DND-41 (cell line): ENCODE data around the gene FBXO9.

ENCODE experiments used
- ATAC-seq: fragments of 200-7000 bp; cut with Tn5 transposase; 3 replicates; pipeline ENCODE4 v1.9.1; 2021; ENCODE audit warnings: low read depth; ENCODE audit not compliant: insufficient read depth
- DNase-seq: peaks from one replicate; pipeline ENCODE4 v3.0.0-alpha.2; 2020
- H2AFZ ChIP-seq: 2 replicates; pipeline ENCODE4 v1.6.0; 2012; ENCODE audit warnings: low read depth, low read length
- H3K27ac ChIP-seq: 2 replicates; pipeline ENCODE4 v1.5.1; 2012; ENCODE audit warnings: low read length, inconsistent platforms
- H3K27me3 ChIP-seq: fragments of 200-600 bp; sonication (generic); 2 replicates; pipeline ENCODE4 v1.6.0; 2012; ENCODE audit warnings: low read length, mild to moderate bottlenecking, inconsistent platforms; ENCODE audit not compliant: insufficient read depth, poor library complexity
- H3K36me3 ChIP-seq: 2 replicates; pipeline ENCODE4 v1.5.1; 2012; ENCODE audit warnings: low read length, inconsistent platforms; ENCODE audit not compliant: insufficient read depth
- H3K4me1 ChIP-seq: 2 replicates; pipeline ENCODE4 v1.5.1; 2012; ENCODE audit warnings: mild to moderate bottlenecking, low read length; ENCODE audit not compliant: insufficient read depth
- H3K4me2 ChIP-seq: 2 replicates; pipeline ENCODE4 v1.6.0; 2012; ENCODE audit warnings: mild to moderate bottlenecking, moderate library complexity, low read length, inconsistent platforms; ENCODE audit not compliant: insufficient read depth
- H3K4me3 ChIP-seq, 2 experiments: fragments of 200-600 bp in 1 of 2; shearing (Covaris generic) in 1 of 2; 2 replicates each; pipeline ENCODE4 v1.5.1; 2012 to 2016; ENCODE audit warnings: inconsistent platforms in 2 of 2, low read length in 2 of 2, mild to moderate bottlenecking in 2 of 2, low read depth in 1 of 2, moderate library complexity in 1 of 2
- H3K79me2 ChIP-seq: 2 replicates; pipeline ENCODE4 v1.6.0; 2012; ENCODE audit warnings: low read length, inconsistent platforms; ENCODE audit not compliant: insufficient read depth
- H3K9ac ChIP-seq: 2 replicates; pipeline ENCODE4 v1.6.0; 2012; ENCODE audit warnings: low read depth, mild to moderate bottlenecking, inconsistent platforms, low read length, moderate library complexity
- H3K9me3 ChIP-seq: 2 replicates; pipeline ENCODE4 v1.5.1; 2012; ENCODE audit warnings: low read length, moderate library complexity, mild to moderate bottlenecking, inconsistent platforms; ENCODE audit not compliant: insufficient read depth, severe bottlenecking
- H4K20me1 ChIP-seq: 2 replicates; pipeline ENCODE4 v1.6.0; 2012; ENCODE audit warnings: low read length; ENCODE audit not compliant: insufficient read depth
- CTCF ChIP-seq: IDR thresholded peaks from 2 replicates; pipeline ENCODE4 v1.5.1; 2012; ENCODE audit warnings: borderline replicate concordance, low read length, moderate library complexity, mild to moderate bottlenecking; ENCODE audit not compliant: poor library complexity, severe bottlenecking; ENCODE audit errors: extremely low read depth
- EZH2 ChIP-seq: IDR thresholded peaks from 3 replicates; pipeline ENCODE4 v1.6.1; 2012; ENCODE audit warnings: borderline replicate concordance, low read depth, mild to moderate bottlenecking, moderate library complexity, low read length, inconsistent platforms; ENCODE audit not compliant: severe bottlenecking

FBXO9 gene

DNA sequence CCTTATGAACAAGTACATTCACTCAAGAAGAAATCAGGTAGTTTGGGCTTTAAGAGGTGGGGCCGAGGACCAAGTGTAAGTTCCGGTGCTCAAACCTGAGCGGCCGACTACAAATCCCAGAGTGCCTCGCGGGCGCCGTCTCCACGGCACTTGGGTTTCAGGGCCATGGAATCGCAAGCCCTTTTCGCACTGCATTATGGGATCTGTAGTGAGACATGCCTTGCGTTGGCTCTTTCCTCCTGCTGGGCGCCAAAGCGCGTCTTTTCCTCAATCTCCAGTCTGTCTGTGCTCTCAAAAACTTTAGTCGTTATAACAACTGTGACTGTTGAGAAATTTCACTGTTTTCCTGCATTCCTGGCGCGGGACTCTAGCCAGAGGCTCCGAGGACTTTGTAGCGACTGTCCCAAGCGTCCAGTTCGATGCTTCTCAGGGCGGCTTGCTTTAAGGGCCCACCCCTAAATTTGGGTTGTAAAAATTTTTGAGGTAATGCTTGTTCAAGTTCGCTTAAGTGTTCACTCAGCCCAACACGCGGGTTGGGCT lies 408 bp upstream of the FBXO9 start:
- Histone ChIP-seq H3K79me2 (peaks cover 45% of the 10 kb centered on the region), H3K36me3 (peaks cover 4% of the 10 kb centered on the region; the same call in 1 of the 2 replicates), H3K4me2 (peak overlapping the region; percentile 94), H3K9ac (peak overlapping the region; percentile 92), H3K4me3 (peak overlapping the region; percentile 66 to 77), H2AFZ (peak overlapping the region; percentile 93), H3K27me3 (no peaks in the 10 kb centered on the region), H3K4me1 (peaks cover 46% of the 10 kb centered on the region), H3K9me3 (no peaks in the 10 kb centered on the region), H3K27ac (peak overlapping the region; percentile 88), H4K20me1 (peaks cover 13% of the 10 kb centered on the region; the same call in 1 of the 2 replicates)
- peak; percentile 77 for ATAC-seq
- TF ChIP-seq CTCF: peak; percentile 13
- no peak for TF ChIP-seq EZH2
- peak; percentile 97 for DNase-seq

DNA sequence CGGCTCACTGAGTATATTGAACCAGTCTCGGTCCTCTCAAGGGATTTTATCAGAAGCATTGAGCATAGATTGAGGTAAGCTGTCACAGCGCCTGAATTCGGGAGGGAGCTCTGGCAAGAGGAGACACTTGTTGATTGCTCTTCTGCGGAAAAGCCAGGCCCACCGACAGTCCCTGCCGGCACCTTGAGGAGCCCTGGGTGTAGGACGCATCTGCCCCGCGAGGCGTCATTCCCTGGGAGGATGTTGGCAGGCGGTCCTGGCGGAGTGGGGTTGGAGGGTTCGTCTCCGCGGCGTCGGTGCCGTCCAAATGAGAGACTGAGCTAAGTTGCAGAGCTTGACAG lies 843 bp downstream of the FBXO9 start:
- DNase-seq (peak; percentile 58), ATAC-seq (peak; percentile 8; the same call in 2 of the 3 replicates)
- H3K4me2 ChIP-seq: peak overlapping the region; percentile 94
- H3K36me3 ChIP-seq: peaks cover 10% of the 10 kb centered on the region
- peak overlapping the region; percentile 66 to 77 for H3K4me3 ChIP-seq
- H3K9me3 ChIP-seq: no peaks in the 10 kb centered on the region
- H3K9ac ChIP-seq: peak overlapping the region; percentile 92
- H3K27ac ChIP-seq: peak overlapping the region; percentile 88
- no peaks in the 10 kb centered on the region for H3K27me3 ChIP-seq
- peak overlapping the region; percentile 93 for H2AFZ ChIP-seq
- peaks cover 40% of the 10 kb centered on the region for H3K79me2 ChIP-seq
- TF ChIP-seq CTCF (peak; percentile 11), EZH2 (no peak)
- peaks cover 35% of the 10 kb centered on the region for H3K4me1 ChIP-seq
- peaks cover 13% of the 10 kb centered on the region; the same call in 1 of the 2 replicates for H4K20me1 ChIP-seq

DNA sequence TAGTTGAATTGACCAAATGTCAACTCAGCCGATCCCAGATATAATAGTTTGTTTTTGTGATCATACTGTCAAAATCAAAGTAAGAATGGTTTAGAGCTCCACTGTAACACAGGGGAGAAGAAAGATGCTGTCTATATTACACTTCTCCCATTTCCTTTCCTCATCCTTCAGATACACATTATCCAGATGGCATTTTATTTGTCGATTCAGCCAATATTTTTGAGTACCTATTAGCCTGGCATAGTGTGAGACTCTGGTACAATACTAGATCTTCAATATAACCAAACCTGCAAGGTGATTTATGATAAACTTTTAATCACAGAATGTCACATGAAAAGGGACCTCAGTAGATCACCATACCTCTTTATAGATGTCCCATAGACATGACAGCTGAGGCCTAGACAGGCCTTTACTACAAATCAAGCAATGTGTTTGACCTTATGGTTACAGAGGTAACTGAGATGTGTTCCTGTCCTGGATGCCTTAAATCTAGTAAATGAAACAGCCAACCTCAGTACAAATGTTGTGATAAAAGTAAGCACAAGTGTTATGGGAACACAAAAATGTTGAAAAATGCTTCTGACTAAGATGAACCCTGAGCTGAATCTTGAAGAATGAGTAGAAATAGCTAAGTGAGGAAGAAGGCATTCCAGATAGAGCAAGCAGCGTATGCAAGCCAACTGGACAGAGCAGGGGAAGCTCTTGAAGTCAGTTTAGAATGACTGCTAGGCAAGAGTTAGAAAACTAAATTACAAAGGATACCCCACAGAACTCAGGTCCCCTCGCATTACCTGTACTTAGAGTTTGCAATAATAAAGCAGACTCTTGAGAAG lies 1.9 kb downstream of the FBXO9 start:
- Histone ChIP-seq H3K27me3 (no peaks in the 10 kb centered on the region), H3K4me3 (peak overlapping the region in 1 of 2 experiments; percentile 77; a peak in 2 of 4 replicates), H3K27ac (no peak overlapping the region), H3K4me2 (peak overlapping the region; percentile 94), H3K79me2 (peaks cover 37% of the 10 kb centered on the region), H3K9me3 (no peaks in the 10 kb centered on the region), H4K20me1 (peaks cover 13% of the 10 kb centered on the region; the same call in 1 of the 2 replicates), H3K9ac (peak overlapping the region; percentile 92; the same call in 1 of the 2 replicates), H3K36me3 (peaks cover 18% of the 10 kb centered on the region), H3K4me1 (peaks cover 32% of the 10 kb centered on the region), H2AFZ (no peak overlapping the region)
- no peak for DNase-seq
- TF ChIP-seq EZH2 (no peak), CTCF (no peak)
- no peak for ATAC-seq
